GM12865 (cell line): Measurements from ENCODE around the gene ASPHD1.
A peak's percentile ranks its signal among the peaks of the same experiment; 100 is the strongest.

ENCODE experiments used
- DNase-seq: peaks from one replicate; pipeline ENCODE4 v3.0.0; 2010; ENCODE audit warnings: low read depth
- H3K4me3 ChIP-seq: 2 replicates; pipeline ENCODE4 v1.5.1; 2011; ENCODE audit warnings: mild to moderate bottlenecking, low read depth, low read length, control low read depth
- CTCF ChIP-seq: IDR thresholded peaks from 2 replicates; pipeline ENCODE4 v1.5.1; 2011; ENCODE audit warnings: low read length, control low read depth, low read depth, inconsistent platforms; ENCODE audit not compliant: insufficient read depth; ENCODE audit errors: missing control alignments

The ASPHD1 gene

GRCh38 chr16:29858974-29859373 is 41.3 kb upstream of the ASPHD1 start:
- no peak for DNase-seq
- no peak overlapping the region for H3K4me3 ChIP-seq
- TF ChIP-seq CTCF = no peak

GRCh38 chr16:29860218-29860617 is 40.1 kb upstream of the ASPHD1 start:
- no peak for DNase-seq
- no peak for TF ChIP-seq CTCF
- no peak overlapping the region for H3K4me3 ChIP-seq

GRCh38 chr16:29862383-29862883 is 37.9 kb upstream of the ASPHD1 start:
- TF ChIP-seq CTCF = no peak
- DNase-seq = peak; percentile 10
- H3K4me3 ChIP-seq = peak overlapping the region; percentile 60

- DNase-seq = peak; percentile 99
- H3K4me3 ChIP-seq = peak within 1 kb of the TSS; percentile 60
- TF ChIP-seq CTCF = peak; percentile 82
Observed at GRCh38 chr16:29862884-29863668, 37.2 kb upstream of the ASPHD1 start, which contains the start of gene CDIPT. Gene CDIPT, minus strand, starts transcription at chr16:29863226. Its CDS starts 369 bp downstream, at chr16:29862857.

- TF ChIP-seq CTCF = no peak
- H3K4me3 ChIP-seq = no peak overlapping the region
- no peak for DNase-seq
Observed at GRCh38 chr16:29863669-29863984, 36.7 kb upstream of the ASPHD1 start.

- no peak for DNase-seq
- H3K4me3 ChIP-seq = no peak overlapping the region
- no peak for TF ChIP-seq CTCF
Observed at GRCh38 chr16:29864205-29864604, 36.1 kb upstream of the ASPHD1 start.
